D341Med (cell line): ENCODE data around the gene GNPTG.

Source experiments
- DNase-seq: peaks from one replicate; pipeline ENCODE4 v3.0.0; 2012; ENCODE audit warnings: low spot score

The GNPTG gene

DNA sequence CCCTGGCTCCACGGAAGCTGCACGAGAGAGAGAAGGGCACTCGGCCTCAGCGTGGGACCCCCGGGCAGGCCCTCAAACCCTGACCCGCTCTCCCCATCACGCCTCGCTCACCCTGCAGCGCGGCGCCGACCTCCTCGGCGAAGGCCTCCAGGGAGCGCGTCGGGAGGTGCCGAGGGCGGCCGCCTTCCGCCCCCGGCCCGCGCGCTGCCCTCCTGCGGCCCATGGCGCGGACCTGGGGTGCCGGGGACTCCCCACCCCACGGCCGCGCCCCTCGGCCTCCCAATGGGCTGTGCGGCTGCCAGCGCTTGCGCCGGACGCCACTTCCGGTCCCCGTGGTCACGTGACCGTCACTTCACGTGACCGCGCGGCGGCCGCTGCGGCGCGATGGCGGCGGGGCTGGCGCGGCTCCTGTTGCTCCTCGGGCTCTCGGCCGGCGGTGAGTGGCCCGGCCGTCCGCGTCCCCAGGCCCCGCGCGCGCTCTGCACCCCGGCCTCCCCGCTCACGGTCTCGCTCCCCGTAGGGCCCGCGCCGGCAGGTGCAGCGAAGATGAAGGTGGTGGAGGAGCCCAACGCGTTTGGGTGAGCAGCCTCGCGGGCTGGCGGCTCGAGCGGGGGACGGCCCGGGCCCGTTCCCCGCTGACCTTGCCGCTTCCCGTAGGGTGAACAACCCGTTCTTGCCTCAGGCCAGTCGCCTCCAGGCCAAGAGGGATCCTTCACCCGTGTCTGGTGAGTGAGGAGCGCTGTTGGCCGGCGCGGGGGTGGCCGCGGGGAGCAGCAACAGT is at the start of gene GNPTG, which contains the start of gene TSR3:
Gene GNPTG (plus strand): TSS at position 350 of the 781 bp plus-strand sequence. CDS start 35 bp downstream, at position 385.
Gene TSR3 (minus strand): TSS at position 297 of the 781 bp plus-strand sequence. CDS start 74 bp downstream, at position 223.
- peak; percentile 96 for DNase-seq

DNA sequence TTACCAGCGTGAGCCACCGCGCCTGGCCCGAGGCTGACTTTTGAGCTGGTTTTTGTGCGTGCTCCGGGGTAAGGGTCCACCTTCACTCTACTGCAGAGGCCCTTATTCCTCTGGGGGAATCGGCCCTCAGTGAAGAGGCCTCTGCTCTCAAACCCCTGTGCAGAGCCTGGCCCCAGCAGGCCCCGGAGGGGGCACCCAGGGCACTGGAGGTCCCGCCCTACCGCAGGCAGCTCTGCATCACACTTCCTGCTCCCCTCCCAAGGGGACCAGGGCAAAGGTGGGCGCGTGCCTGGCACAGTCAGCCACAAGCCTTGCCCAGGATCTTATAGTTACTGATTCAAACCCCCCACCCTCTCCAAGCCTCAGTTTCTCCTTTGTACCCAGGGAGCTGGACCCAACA is 45.9 kb upstream of the GNPTG start:
- DNase-seq, result no peak

DNA sequence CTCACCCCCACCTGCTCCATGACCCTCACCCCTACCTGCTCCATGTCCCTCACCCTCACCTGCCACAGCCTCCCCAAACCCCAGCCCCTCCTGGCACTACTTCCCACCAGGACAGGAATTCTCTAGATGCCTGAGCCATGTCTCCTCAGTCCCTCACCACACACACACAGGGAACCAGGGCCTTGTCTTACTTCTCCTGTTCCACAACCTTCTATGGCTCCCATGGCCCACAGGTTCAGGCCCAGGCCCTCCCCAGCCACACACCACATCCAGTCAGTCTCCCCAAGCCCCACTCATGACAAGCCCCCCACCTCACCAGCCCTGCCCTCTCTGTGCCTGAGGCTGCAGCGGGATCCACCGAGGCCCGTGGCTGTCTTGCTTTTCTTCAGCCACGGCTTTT is 45.4 kb upstream of the GNPTG start:
- DNase-seq, result no peak

DNA sequence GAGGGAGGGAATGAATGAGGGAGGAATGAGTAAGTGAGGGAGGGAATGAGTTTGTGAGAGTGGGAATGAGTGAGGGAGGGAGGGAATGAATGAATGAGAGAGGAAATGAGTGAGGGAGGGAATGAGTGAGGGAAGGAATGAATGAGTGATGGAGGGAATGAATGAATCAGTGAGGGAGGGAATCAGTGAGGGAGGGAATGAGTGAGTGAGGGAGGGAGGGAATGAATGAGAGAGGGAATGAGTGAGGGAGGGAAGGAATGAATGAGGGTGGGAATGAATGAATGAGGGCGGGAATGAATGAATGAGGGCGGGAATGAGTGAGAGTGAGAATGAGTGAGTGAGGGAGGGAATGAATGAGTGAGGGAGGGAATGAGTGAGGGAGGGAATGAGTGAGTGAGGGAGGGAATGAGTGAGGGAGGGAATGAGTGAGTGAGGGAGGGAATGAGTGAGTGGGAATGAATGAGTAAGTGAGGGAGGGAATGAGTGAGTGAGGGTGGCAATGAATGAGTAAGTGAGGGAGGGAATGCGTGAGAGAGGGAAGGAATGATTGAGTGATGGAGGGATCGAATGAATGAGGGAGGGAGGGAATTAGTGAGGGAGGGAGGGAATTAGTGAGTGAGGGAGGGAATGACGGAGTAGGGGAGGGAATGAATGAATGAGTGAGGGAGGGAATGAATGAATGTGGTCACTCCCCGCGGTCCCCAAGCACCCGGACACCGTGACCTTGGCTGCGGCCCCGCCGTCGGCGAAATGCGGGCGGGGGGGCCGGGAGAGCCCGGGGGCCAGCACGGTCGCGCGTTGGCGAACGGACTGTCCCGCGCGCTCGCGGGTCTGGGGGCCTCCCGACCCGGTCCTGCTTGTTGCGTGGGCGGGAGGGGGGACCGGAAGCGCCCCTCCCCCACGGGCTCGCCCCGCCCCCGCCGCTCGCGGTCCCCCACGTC is 43.4 kb upstream of the GNPTG start:
- no peak for DNase-seq

DNA sequence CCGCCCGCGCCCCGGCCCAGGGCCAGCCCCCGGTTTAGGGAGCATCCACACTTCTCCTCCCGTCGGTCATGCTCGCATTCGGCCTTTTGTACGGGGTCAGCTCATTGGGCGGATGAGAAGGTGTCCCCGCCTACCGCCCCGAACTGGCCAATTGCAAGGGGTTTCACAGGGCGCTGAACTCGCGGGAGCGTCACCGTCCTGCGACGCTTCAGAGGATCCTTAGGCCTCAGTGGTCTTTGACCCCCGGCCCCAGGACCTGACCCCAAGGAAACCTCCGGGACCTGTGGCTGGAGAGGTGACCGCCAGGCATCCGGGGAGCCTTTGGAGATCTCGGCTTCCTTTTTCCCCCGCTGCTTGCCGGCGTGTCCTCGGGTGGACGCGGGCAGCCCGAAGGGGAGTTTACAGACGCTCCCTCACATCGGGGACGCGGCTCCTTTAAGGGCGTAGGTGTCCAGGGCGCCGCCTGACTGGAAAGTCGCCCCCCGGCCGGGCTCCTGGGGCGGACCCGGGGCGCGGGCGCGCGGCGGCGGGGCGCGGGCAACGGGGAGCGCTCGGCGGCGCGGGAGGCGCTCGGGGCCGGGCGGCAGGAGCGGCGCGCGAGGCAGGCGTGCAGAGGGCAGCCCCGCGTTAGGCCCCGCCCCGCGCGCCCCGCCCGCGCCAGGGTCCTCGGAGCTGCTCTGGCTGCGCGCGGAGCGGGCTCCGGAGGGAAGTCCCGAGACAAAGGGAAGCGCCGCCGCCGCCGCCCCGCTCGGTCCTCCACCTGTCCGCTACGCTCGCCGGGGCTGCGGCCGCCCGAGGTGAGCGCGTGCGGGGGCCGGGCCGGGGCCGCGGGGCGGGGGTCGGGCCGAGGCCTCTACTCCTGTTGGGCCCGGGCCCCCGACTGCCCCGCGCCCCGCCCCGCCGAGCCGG is 42.5 kb upstream of the GNPTG start, which contains the start of gene UBE2I:
Gene UBE2I (plus strand): TSS at position 660 of the 909 bp plus-strand sequence. CDS start 4,395 bp downstream, outside the sequence.
- peak; percentile 95 for DNase-seq

DNA sequence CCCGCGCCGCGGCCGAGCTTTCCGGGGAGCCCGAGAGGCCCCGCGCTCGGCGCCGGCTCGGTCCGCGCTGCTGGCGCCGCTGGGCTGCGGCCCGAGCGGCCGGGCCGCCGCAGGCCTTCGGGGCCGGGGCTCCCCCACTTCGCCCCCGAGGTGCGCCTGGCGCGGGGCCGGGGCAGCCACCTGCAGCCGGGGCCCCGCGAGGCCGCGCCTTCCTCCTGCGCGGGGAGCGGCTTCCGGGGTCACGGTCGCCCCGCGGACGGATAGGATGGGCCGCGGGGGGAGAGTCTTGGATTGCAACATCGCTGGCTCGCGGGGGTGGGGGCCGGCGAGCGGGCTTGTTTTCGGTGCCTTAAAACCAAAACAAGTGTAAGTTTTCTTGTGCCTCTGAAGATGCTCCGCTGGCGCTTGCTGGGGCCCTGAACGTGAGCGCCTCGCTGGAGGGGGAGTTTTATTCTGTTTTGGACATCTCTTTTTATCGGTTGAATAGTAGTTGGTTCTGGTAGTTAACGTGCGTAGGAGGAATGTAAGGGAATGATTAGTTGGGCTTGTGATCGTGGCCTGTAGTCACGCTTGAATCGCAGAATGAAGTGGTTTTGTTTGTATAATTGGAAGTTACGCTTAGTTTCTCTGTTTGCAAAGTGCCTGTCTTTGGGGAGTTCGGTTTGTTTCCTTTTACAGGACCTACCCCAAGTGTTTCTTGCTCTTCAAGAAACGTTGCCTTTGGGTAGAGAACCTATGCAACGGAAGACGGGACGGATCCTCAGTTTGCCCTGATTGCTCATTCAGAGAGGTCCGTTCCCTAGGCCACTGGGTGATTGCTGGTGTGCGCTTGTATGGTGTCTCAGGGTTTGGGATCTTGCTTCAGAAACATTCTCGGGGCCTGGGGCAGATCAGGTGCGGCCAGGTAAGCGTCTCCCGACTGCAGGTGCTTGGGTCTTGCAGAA is 41.6 kb upstream of the GNPTG start:
- DNase-seq, result no peak

DNA sequence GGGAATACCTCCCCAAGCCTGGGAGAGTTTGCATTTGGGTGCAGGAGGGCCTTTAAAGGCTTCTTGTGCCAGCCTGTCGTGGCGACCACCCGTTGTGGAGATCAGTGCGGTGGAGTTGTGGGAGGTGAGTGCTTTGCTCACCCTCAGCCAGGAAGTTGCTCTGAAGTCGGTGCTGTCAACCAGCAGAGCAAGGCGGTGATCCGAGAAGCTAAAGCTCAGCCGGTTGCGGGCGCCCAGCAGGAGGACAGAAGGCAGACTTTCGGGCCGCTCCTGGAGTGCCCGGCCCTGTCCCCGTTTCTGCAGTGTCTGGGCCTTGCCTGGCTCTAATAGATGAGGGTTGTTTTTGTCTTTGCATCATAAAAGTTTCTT is 40.9 kb upstream of the GNPTG start:
- no peak for DNase-seq

DNA sequence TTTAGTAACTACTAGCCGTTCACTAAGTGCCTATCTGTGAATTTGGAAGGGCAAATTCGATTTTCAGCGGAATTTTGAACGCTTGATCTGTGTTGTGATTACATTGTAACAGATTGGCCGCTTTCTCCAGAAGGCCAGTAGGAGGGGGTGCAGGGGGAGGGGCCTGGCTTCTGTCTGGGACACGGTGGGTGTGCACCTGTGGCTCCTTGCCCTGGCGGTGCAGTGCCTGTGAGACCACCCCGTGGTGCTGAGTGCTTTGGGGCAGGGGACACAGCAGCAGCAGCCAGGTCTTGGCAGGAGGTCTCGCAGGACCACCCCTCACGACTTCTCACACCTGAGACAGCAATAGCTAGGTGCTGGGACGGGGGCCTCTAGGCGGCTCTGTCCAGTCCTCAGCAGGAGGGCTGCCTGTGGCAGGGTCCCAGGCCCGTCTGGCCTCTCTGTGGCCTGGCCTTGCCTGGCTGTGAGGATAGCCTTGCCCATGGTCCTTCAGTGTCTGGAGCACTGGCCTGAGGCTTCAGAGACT is 40.5 kb upstream of the GNPTG start:
- DNase-seq, result no peak

DNA sequence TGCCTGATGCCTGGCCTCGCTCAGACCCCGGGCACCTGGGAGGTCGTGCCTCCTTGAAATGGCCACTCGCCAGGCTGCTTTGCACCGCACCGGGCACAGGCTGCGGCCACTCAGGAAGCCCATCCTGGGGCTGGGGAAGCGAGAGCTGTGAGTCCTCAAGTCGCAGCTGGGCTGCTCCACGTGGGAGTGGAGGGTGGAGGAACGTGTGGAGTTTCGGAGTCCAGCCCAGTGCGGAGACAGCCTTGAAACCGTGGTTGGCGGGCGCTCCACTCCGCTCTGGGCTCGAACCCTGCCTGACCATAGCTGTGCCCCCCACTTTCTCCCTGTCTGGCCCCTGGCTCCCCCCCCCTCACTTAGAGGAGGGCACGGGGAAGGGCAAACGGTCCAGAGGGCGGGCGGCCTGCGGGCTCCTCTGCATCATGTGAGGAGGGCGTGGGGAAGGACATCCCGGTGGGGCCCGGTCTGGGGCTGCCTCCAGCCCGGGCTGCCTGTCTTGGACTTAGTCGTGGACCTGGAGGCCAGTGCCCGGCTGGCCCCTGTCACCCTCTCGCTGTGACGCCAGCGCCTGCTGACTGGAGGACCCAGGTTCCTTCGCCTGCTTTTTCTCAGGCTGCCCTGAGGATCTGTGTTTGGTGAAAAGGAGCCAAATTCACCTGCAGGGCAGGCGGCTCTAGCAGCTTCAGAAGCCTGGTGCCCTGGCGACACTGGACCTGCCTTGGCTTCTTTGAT is 39.8 kb upstream of the GNPTG start:
- DNase-seq, result no peak

DNA sequence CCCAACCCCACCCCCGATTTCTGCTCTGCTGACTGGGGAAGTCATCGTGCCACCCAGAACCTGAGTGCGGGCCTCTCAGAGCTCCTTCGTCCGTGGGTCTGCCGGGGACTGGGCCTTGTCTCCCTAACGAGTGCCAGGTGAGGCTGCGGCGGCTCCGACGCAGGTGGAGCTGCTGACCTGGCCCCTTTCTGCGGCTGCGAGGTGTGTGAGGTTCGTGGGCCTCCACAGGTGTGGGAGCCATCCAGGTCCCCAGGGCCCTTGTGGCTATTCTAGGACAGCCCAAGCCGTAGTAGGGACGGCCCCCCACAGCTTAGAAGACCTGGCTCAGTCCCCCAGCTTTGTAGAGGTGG is 39.3 kb upstream of the GNPTG start:
- DNase-seq, result no peak

DNA sequence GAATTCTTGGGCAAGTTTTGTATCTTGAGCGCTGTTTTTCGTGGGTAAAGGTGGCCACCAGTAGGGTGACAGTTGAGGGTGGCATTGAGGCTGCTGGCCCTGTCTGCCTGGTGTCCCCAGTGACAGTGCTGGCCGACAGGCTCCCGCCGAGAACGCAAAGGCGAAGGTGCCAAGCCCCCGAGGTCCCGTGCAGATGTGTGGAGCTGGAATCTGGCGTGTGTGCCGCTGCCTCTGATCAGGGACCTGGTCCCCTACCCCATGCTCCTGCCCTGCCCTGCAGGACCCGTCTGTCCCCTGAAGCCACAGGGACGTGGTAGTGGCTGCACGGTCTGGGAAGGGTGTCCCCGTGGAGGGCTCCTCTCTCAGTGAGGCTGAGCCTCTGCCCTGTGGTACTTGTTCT is 38.8 kb upstream of the GNPTG start:
- DNase-seq, result no peak

DNA sequence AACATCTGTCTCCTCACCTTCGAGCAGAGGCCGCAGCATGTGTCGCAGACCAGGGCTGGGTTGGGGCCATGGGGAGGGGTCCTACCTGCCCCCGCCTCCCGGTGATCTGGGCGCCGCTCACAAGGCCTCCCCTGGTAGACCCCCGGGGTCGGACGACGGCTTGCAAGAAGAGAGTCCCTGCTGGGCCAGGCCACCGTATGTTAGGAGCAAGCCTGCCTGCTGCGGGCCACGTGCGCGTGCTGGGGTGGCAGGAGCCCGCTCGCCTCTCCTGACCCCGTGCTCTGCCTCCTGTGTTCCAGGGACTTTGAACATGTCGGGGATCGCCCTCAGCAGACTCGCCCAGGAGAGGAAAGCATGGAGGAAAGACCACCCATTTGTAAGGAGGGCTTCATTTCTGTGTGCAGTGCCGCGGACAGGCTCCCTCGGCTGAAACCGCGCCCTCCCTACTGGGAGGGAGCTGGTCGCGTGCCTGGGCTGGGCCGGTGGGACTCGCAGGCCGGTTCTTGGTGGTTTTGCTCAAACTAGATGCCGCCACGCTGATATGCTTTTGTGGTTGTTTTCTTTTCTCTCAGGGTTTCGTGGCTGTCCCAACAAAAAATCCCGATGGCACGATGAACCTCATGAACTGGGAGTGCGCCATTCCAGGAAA is 37.9 kb upstream of the GNPTG start:
- DNase-seq, result no peak

DNA sequence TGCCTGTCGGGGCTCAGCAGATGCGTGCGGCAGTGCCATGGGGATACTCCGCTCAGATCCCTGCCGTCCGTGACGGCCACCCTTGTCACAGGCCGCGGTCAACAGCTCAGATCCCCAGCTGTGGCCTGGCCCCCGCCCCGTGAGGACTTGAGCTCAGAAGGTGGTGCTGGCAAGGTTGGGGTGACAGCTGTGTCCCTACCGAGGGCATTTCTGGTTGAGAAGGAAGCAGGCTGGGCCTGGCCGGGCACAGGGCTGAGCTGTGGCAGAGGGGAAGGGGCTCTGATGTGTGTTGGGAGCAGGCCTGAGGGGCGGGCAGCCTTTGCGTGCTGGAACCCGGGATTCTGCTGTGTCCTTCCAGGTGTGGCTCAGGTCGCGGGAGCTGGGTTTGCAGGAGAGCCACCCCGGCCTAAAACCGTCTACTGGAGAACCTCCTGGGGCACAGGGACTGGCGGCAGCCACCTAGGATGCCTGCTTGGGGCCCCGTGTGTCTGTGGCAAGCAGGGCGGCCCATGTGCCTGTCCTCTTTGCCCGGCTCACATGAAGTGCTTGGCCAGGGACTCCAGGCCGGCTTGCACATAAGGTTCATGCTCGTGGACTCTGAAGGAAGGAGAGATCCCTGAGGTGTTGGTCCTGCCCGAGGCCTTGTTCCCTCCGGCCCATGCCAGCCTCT is 37.2 kb upstream of the GNPTG start:
- no peak for DNase-seq

DNA sequence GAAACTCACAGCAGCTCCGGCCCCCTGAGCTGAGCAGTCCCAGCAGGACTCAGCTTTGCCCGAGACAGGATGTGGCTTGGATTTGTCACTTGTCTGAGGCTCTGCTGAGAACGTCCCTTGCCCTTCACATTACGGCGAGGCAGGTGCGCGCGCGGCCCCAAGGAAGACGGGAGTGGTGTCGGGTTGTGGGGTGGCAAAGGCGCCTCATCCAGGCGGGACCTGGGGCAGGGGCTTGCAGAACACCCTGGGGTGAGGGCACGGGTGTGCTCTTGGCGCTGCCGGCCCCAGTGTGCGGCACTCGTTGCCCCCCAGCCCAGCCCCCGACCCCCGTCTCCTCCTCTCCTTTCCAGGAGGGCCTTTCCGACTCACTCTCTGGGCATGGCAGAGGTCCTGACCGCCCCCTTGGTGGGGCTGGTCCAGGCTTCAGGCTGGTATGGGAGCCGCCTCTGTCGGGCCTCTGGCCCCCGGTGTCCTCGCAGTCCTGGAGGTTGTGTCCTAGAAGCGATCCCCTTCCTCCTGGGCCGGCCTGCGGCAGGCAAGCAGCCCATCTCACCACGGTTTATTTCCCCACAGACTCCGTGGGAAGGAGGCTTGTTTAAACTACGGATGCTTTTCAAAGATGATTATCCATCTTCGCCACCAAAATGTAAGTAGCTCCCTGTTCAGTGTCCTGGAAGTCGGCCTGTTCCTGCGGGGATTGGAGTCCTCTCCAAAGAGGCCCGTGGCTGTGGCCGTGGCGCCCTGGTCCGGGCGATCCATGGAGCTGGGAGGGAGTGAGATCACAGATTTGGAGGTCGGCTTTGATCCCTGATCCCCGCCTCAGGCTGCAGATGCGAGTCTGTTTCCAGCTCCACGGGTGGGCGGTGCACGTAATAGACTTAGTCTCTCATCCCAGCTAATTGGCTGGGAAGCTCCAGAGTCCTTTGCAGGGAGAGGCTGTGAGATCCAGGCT is 36.4 kb upstream of the GNPTG start:
- DNase-seq, result no peak

DNA sequence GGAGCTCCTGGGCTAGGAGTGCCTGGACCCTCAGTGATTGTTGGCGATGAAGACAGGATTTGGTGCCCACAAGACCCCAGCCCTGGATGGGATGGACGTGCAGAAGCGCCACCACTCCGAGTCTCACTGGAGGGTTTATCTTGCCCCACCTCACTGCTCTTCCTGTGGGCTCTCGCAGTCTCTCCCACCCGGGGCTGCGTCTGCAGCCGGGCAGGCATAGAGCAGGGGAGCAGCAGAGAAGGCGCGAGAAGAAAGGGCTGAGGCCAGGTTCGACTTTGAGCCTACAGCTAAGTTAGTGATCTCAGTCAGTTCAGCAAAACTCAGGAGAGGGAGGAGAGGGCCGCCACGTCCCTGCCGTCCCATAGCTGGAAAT is 35.7 kb upstream of the GNPTG start:
- no peak for DNase-seq

DNA sequence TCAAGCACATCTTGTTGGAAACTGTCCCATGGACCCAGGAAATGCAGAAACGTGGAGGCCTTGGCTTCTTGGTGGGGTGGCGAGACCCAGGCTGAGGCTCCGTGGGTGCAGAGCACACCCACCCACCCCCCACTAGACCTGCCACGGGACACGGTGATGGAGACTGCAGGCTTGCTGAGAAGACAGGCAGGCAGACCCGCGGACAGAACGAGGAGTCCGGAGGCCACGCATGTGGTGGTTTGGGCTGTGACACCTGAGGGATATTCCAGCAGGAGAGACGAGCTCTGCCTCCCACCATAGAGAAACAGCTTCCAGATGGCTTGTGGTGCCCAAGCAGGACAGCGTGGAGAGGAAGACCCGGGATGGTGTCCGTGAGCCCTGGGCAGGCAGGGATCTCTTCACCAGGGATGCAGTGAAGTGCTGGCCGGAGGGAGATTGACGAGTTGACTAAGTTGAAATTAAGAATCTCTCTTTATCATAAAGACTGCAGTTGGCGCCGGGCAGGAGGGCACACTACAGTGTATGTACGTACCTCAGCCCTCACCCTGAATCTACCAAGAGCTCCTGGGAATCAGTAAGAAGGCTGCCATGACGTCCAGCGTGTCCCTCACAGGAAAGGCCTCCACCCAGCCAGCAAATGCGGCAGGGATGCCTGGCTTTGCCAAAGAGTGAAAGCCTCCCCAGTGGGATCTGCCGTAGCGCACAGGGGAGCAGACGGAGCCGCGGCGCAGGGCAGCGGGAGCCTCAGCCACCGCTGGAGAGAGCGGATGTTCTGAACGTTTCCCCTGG is 34.1 kb upstream of the GNPTG start:
- DNase-seq, result no peak

DNA sequence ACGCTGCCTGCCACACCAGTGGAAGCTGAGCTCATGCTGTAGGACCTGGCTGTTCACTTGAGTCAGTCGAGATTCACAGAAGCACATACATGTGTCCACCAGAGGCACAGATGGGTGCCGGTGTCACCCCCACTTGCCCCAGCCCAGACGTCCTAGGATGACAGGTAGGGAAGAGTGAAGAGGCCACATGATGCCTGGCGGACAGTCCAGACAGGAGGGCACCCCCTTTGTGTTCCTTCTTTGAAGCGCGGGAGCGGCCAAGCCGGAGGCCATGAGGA is 33.5 kb upstream of the GNPTG start:
- DNase-seq, result no peak
